GM18502 (cell line): Measurements from ENCODE around the gene RYR1.
"Not testable (repeated sequence)": the region's sequence is repeated elsewhere in the genome, so short reads cannot be mapped to it uniquely, and the experiment has no call there.

Experiments
- ATAC-seq: cut with Tn5 transposase; IDR thresholded peaks from one replicate; pipeline ENCODE4 v1.9.1; 2021; ENCODE audit warnings: mild to moderate bottlenecking; ENCODE audit not compliant: unreplicated experiment, poor library complexity

The RYR1 gene

DNA sequence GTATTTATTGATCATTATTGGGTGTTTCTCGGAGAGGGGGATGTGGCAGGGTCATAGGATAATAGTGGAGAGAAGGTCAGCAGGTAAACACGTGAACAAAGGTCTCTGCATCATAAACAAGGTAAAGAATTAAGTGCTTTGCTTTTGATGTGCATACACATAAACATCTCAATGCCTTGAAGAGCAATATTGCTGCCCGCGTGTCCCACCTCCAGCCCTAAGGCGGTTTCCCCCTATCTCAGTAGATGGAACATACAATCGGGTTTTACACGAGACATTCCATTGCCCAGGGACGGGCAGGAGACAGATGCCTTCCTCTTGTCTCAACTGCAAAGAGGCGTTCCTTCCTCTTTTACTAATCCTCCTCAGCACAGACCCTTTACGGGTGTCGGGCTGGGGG is 197.8 kb downstream of the RYR1 start:
- ATAC-seq = not testable (repeated sequence)

DNA sequence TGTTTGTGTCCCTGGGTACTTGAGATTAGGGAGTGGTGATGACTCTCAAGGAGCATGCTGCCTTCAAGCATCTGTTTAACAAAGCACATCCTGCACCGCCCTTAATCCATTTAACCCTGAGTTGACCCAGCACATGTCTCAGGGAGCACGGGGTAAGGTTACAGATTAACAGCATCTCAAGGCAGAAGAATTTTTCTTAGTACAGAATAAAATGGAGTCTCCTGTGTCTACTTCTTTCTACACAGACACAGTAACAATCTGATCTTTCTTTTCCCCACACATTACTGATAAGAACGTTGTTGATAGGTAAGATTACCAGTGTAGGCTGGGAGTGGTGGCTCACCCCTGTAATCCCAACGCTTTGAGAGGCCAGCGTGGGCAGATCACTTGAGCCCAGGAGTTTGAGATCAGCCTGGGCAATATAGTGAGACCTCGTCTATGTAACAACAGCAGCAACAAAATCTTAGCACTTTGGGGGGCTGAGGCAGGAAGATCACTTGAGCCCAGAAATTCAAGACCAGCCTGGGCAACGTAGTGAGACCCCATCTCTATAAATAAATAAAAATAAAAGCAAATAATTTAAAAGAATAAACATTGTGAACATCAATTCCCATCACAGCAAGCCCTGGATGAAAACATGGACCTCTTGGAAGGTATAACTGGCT is 198.5 kb downstream of the RYR1 start:
- ATAC-seq = not testable (repeated sequence)

- no peak for ATAC-seq
Measured at GRCh38 chr19:38632476-38633213, 199.2 kb downstream of the RYR1 start.

GRCh38 chr19:38634757-38635482 is 201.4 kb downstream of the RYR1 start:
- no peak for ATAC-seq

- ATAC-seq = no peak
Measured at GRCh38 chr19:38635483-38636399, 202.2 kb downstream of the RYR1 start.
